Measurements from ENCODE around the gene OMG. TPM values are rescaled to one million over a fixed set of nuclear protein-coding genes. Genes with fewer than 3 reads are reported as not detected.
A peak's percentile ranks its signal among the peaks of the same experiment; 100 is the strongest.

Gene OMG
- polyA plus RNA-seq, 1 of the 3 experiments (the other 2 are of a cell fraction): 0.61 TPM

- TF ChIP-seq TEAD4 (IDR thresholded peaks at IDR 0.05; ENCODE audit: borderline replicate concordance, insufficient read depth): no peak
- no peak for TF ChIP-seq SMC3 (IDR thresholded peaks at IDR 0.05; ENCODE audit: low read depth, low read length)
- TF ChIP-seq NFIC (IDR thresholded peaks at IDR 0.05; ENCODE audit: borderline replicate concordance): no peak
- no peak for TF ChIP-seq ELF1 (IDR thresholded peaks at IDR 0.05)
- TF ChIP-seq EP300 (IDR thresholded peaks at IDR 0.05; ENCODE audit: borderline replicate concordance in 1 of 2, low read depth in 1 of 2, low read length in 1 of 2): no peak
- TF ChIP-seq TCF12 (IDR thresholded peaks at IDR 0.05): no peak
- no peak for TF ChIP-seq NRF1 (IDR thresholded peaks at IDR 0.05; ENCODE audit: low read depth, low read length)
- TF ChIP-seq FOXJ3 (CRISPR knock-in tag; IDR thresholded peaks at IDR 0.05): no peak
- TF ChIP-seq YY1 (IDR thresholded peaks at IDR 0.05; ENCODE audit: low read depth): no peak
- no peak for TF ChIP-seq IRF3 (IDR thresholded peaks at IDR 0.05; ENCODE audit: low read depth, low read length)
- TF ChIP-seq FOSL2 (IDR thresholded peaks at IDR 0.05; ENCODE audit: borderline replicate concordance, low read depth): no peak
- TF ChIP-seq EZH2phosphoT487 (IDR thresholded peaks at IDR 0.05; ENCODE audit: borderline replicate concordance, low read depth): no peak
- whole genome bisulfite sequencing (ENCODE audit: low lambda C conversion rate): 93% methylated on average over 1 of the region's 1 CpG
- Histone ChIP-seq H3K27ac (ENCODE audit: low read depth in 2 of 2, low read length in 1 of 2) (no peak overlapping the region; a peak in 1 of 4 replicates), H3K27me3 (ENCODE audit: insufficient read depth) (no peaks in the 10 kb centered on the region), H4K20me1 (ENCODE audit: insufficient read depth) (no peaks in the 10 kb centered on the region), H3K9me3 (no peaks in the 10 kb centered on the region), H3F3A (replicated peaks; ENCODE audit: insufficient read depth) (peaks cover 34% of the 10 kb centered on the region), H3K4me2 (no peak overlapping the region), H3K9ac (no peak overlapping the region), H3K4me3 (ENCODE audit: low read depth in 2 of 2, low read length in 1 of 2) (no peak overlapping the region), H3K9me2 (no peaks in the 10 kb centered on the region), H3K4me1 (ENCODE audit: control insufficient read depth in 1 of 2, insufficient read depth in 2 of 2, low read depth in 1 of 2, low read length in 1 of 2) (peaks cover 9 to 34% of the 10 kb centered on the region in 2 experiments; a peak in 3 of 4 replicates), H3K36me3 (replicated peaks in 1 of 2; ENCODE audit: control insufficient read depth in 1 of 2, insufficient read depth in 2 of 2, low read length in 1 of 2) (peaks cover 16 to 48% of the 10 kb centered on the region in 2 experiments), H3K79me2 (ENCODE audit: insufficient read depth) (no peaks in the 10 kb centered on the region; the same call in 1 of the 2 replicates), H2AFZ (ENCODE audit: low read depth) (no peak overlapping the region)
- CTCF ChIA-PET: interaction anchor here (0.9 to 1.2 kb wide), 3 partner anchors 11 to 137 kb away, joined by 3 read pairs; no protein-coding TSS in a partner anchor
- DNase-seq: no peak
- POLR2A ChIA-PET: no interaction called here
Measured at GRCh38 chr17:31252741-31253140, 44.3 kb downstream of the OMG start.

- H3K4me3 ChIP-seq (ENCODE audit: low read depth in 2 of 2, low read length in 1 of 2): no peak overlapping the region
- no peaks in the 10 kb centered on the region for H3K9me3 ChIP-seq
- H3K4me2 ChIP-seq: no peak overlapping the region
- POLR2A ChIA-PET: no interaction called here
- no peaks in the 10 kb centered on the region for H3K9me2 ChIP-seq
- H3K9ac ChIP-seq: no peak overlapping the region
- H2AFZ ChIP-seq (ENCODE audit: low read depth): no peak overlapping the region
- H3K27ac ChIP-seq (ENCODE audit: low read depth in 2 of 2, low read length in 1 of 2): peak overlapping the region; percentile 84 to 85; a peak in 1 of 4 replicates
- peaks cover 11 to 44% of the 10 kb centered on the region in 2 experiments for H3K36me3 ChIP-seq (replicated peaks in 1 of 2; ENCODE audit: control insufficient read depth in 1 of 2, insufficient read depth in 2 of 2, low read length in 1 of 2)
- no peak for TF ChIP-seq RFX5 (IDR thresholded peaks at IDR 0.05; ENCODE audit: low read length)
- peaks cover 38% of the 10 kb centered on the region for H3F3A ChIP-seq (replicated peaks; ENCODE audit: insufficient read depth)
- CTCF ChIA-PET: interaction anchor here (0.7 to 1.2 kb wide), 6 partner anchors 12 to 349 kb away, joined by 3 to 4 read pairs (median 3); no protein-coding TSS in a partner anchor
- no peak for DNase-seq
- H4K20me1 ChIP-seq (ENCODE audit: insufficient read depth): no peaks in the 10 kb centered on the region
- H3K79me2 ChIP-seq (ENCODE audit: insufficient read depth): no peaks in the 10 kb centered on the region; the same call in 1 of the 2 replicates
- H3K27me3 ChIP-seq (ENCODE audit: insufficient read depth): no peaks in the 10 kb centered on the region
- peaks cover 9 to 34% of the 10 kb centered on the region in 2 experiments; a peak in 3 of 4 replicates for H3K4me1 ChIP-seq (ENCODE audit: control insufficient read depth in 1 of 2, insufficient read depth in 2 of 2, low read depth in 1 of 2, low read length in 1 of 2)
Measured at GRCh38 chr17:31251970-31252328, 45.1 kb downstream of the OMG start.

Measured in SK-N-SH (cell line).